D721Med (cell line): Measurements from ENCODE around the gene ATAD1.
"Not testable (repeated sequence)": the region's sequence is repeated elsewhere in the genome, so short reads cannot be mapped to it uniquely, and the experiment has no call there.

Source experiments
- DNase-seq: peaks from one replicate; pipeline ENCODE4 v3.0.0; 2011; ENCODE audit warnings: low spot score; ENCODE audit not compliant: insufficient read length
- FAIRE-seq: peaks from 2 replicates; lab custom pipeline; 2011; peaks lifted over from hg19 to GRCh38; lab: Jason Lieb, UNC
- TF ChIP-seq, protein P1 (sequence below): IDR thresholded peaks from 2 replicates; pipeline ENCODE4 v1.5.1; 2012; ENCODE audit warnings: mild to moderate bottlenecking, control low read depth; ENCODE audit not compliant: insufficient read depth; ENCODE audit errors: missing control alignments

The ATAD1 gene

DNA sequence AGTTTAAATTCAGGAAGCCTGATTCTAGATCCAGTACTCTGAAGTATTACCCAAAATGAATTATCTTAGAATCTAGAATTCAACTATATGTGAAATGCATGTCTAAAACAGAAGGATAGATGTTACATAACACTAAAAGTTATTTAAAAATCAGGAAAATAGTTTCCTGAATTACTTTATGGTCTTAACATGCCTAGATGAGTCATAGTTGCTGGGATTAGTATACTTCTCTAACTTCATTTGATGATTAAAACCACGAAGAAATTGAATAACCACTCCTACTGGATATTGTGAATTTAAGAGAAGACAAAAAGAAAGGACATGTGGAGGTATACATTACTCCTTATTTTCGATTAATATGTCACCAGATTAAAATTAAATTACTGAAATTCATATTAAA lies 65.5 kb downstream of the ATAD1 start:
- TF ChIP-seq, protein P1, sequence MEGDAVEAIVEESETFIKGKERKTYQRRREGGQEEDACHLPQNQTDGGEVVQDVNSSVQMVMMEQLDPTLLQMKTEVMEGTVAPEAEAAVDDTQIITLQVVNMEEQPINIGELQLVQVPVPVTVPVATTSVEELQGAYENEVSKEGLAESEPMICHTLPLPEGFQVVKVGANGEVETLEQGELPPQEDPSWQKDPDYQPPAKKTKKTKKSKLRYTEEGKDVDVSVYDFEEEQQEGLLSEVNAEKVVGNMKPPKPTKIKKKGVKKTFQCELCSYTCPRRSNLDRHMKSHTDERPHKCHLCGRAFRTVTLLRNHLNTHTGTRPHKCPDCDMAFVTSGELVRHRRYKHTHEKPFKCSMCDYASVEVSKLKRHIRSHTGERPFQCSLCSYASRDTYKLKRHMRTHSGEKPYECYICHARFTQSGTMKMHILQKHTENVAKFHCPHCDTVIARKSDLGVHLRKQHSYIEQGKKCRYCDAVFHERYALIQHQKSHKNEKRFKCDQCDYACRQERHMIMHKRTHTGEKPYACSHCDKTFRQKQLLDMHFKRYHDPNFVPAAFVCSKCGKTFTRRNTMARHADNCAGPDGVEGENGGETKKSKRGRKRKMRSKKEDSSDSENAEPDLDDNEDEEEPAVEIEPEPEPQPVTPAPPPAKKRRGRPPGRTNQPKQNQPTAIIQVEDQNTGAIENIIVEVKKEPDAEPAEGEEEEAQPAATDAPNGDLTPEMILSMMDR = no peak
- no peak for FAIRE-seq
- DNase-seq = no peak

DNA sequence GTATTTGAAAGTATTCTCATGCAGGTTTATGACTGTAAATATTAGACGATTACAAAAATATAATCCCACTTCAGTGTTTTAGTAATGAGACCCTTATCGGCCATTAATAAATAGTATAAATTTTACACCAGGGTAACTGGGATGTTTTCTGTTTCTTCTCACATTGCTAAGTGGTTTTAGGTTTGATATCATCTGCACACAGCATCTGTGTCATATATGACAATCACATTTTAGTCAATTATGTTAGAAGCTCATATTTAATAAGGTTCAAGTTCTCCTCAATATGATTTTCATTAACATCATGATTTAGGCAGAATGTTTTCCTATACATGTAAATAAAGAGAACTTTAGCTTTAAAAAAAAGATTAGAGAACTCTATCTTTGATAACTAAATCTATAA lies 66.8 kb downstream of the ATAD1 start:
- no peak for FAIRE-seq
- DNase-seq = no peak
- TF ChIP-seq, protein P1 = no peak

DNA sequence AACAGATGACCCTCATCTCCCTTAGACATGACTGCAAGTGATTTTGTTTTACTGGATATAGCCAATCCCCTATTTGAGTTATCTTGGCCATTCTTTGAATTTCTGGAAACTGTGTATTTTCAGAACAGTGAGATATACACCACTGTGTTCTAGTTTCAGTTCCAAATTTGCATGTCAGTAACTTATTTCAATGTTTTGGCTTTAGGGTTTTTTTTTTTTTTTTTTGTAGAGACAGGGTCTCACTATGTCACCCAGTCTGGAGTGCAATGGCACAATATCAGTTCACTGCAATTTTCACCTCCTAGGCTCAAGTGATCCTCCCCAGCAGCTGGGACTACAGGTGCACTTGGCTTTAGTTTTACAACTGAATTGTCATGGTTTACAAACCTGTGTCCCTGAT lies 67.2 kb downstream of the ATAD1 start:
- no peak for DNase-seq
- no peak for FAIRE-seq
- TF ChIP-seq, protein P1 = no peak

DNA sequence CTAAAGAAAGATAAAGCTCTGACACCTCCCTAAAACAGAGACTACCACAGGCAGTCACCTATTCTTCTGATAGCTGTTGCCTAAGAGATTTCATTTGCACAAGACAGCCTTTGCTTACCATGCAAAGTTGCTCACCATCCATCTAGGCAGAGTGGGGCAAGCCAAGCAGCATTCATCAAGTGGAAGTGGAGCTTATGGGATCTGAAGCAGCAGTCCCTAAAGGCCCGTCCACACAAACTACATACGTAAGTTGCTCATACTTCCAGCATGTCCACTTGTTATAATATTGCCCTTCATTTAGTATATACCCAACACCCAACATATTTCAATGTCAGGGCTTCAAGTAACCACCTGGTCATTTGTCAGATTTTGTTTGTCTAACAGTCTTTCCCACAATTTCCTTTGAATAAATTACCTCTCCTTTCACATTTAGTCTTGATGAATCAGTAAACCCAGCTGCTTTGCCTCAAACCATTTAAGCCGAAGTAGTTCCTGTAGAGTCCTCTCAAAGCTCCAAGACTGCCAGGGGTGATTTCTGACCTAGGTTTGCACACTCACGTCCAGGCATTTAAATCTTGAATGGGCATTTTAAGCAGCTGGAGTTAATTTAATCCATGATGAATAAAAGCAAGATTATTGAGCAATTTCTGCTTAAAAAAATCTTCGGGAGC lies 67.9 kb downstream of the ATAD1 start:
- DNase-seq = no peak
- no peak for FAIRE-seq
- TF ChIP-seq, protein P1 = no peak

DNA sequence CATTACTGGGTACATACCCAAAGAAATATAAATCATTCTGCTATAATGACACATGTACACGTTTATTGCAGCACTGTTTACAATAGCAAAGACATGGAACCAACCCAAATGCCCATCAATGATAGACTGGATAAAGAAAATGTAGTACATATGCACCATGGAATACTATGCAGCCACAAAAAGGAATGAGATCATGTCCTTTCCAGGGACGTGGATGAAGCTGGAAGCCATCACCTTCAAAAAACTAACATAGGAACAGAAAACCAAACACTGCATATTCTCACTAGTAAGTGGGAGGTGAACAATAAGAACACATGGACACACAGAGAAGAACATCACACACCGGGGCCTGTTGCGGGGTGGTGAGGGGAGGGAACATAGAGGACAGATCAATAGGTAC lies 69.8 kb downstream of the ATAD1 start:
- DNase-seq, FAIRE-seq: not testable (repeated sequence)

DNA sequence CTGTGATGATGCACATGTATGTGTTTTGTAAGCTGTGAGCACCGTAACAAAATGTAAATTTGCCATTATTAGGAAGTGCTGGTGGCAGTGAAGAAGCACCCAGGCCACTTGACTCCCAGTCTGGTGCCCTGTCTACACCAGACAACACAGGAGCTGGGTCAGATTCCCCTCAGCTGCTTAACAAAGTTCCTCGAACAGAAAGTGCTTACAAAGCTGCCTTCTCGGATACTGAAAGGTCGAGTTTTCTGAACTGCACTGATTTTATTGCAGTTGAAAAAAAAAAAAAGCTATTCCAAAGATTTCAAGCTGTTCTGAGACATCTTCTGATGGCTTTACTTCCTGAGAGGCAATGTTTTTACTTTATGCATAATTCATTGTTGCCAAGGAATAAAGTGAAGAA lies 71.1 kb downstream of the ATAD1 start:
- TF ChIP-seq, protein P1 = no peak
- FAIRE-seq (no peak), DNase-seq (no peak)

DNA sequence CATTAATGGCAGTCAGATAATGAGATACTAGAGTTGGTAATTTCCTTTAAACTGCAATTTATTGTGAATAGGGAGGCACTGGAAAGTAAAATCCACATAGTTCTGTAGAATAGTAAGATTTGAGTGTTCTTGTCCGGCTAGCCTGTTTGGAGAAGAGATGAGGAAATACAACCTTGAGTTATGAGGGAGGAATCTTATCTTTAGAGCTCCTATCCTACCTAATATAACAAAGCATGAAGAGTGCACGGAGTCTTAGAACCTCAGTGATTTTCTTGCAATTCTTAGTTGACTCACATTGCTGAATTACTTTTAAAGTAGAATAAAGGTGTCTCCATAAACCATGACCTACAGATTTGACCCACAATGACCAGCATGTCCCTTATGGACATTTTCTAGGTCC lies 73.4 kb downstream of the ATAD1 start:
- FAIRE-seq (no peak), DNase-seq (no peak)
- TF ChIP-seq, protein P1 = no peak

DNA sequence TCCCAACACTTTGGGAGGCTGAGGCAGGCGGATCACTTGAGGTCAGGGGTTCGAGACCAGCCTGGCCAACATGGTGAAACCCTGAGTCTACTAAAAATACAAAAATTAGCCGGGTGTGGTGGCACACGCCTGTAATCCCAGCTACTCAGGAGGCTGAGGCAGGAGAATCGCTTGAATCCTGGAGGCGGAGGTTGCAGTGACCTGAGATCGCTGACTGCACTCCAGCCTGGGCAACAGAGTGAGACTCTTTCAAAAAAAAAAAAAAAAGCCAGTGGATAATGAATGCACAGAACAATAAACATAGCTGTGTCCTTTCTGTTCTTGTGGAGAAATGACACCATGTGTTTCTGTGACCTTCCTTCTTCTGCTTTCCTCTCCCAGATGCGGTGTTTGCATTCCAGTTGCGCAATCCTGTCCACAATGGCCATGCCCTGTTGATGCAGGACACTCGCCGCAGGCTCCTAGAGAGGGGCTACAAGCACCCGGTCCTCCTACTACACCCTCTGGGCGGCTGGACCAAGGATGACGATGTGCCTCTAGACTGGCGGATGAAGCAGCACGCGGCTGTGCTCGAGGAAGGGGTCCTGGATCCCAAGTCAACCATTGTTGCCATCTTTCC lies 74.9 kb downstream of the ATAD1 start:
- FAIRE-seq, DNase-seq: not testable (repeated sequence)
